ENCODE measurements around the gene IL18RAP. TPM values are rescaled to one million over a fixed set of nuclear protein-coding genes. Genes with fewer than 3 reads are reported as not detected.

IL18RAP gene
- total RNA-seq, 3 donors from 2014 or later, result 0.90 to 1.3 (median 1.2) TPM

- no peak for TF ChIP-seq CTCF (IDR thresholded peaks at IDR 0.05)
- ATAC-seq (no peak), DNase-seq (no peak)
- Histone ChIP-seq H3K9me3 (no peaks in the 10 kb centered on the region), H3K4me3 (no peak overlapping the region), H3K36me3 (ENCODE audit: low read depth) (no peaks in the 10 kb centered on the region), H3K4me1 (ENCODE audit: low read depth) (no peaks in the 10 kb centered on the region)
- intact Hi-C loops (cut with DNase I, micrococcal nuclease), result no loop called here
Measured at GRCh38 chr2:102396012-102396411, 26.9 kb upstream of the IL18RAP start.

- Histone ChIP-seq H3K9me3 (no peaks in the 10 kb centered on the region), H3K36me3 (ENCODE audit: low read depth) (no peaks in the 10 kb centered on the region), H3K4me1 (ENCODE audit: low read depth) (no peaks in the 10 kb centered on the region), H3K4me3 (no peak overlapping the region)
- TF ChIP-seq CTCF (IDR thresholded peaks at IDR 0.05), result no peak
- intact Hi-C loops (cut with DNase I, micrococcal nuclease), result no loop called here
- DNase-seq (no peak), ATAC-seq (no peak)
Measured at GRCh38 chr2:102397209-102397608, 25.8 kb upstream of the IL18RAP start.

GRCh38 chr2:102399499-102400141 is 23.3 kb upstream of the IL18RAP start:
- no peaks in the 10 kb centered on the region for H3K9me3 ChIP-seq
- no peak for DNase-seq
- intact Hi-C loops (cut with DNase I, micrococcal nuclease), result no loop called here

GRCh38 chr2:102401456-102401855 is 21.5 kb upstream of the IL18RAP start:
- no peaks in the 10 kb centered on the region for H3K4me1 ChIP-seq (ENCODE audit: low read depth)
- no peak for ATAC-seq
- no peak for DNase-seq
- intact Hi-C loops (cut with DNase I, micrococcal nuclease), result no loop called here
- no peak for TF ChIP-seq CTCF (IDR thresholded peaks at IDR 0.05)
- H3K9me3 ChIP-seq, result no peaks in the 10 kb centered on the region
- H3K36me3 ChIP-seq (ENCODE audit: low read depth), result no peaks in the 10 kb centered on the region
- no peak overlapping the region for H3K4me3 ChIP-seq

More at GRCh38 chr2:102399499-102400141, 23.3 kb upstream of the IL18RAP start:
- Histone ChIP-seq H3K4me1 (ENCODE audit: low read depth) (no peaks in the 10 kb centered on the region), H3K36me3 (ENCODE audit: low read depth) (no peaks in the 10 kb centered on the region), H3K4me3 (no peak overlapping the region)
- peak; percentile 12 for ATAC-seq
- no peak for TF ChIP-seq CTCF (IDR thresholded peaks at IDR 0.05)

GRCh38 chr2:102401865-102402264 is 21.1 kb upstream of the IL18RAP start:
- no peak overlapping the region for H3K4me3 ChIP-seq
- no peak for ATAC-seq
- intact Hi-C loops (cut with DNase I, micrococcal nuclease), result no loop called here
- no peak for DNase-seq
- no peak for TF ChIP-seq CTCF (IDR thresholded peaks at IDR 0.05)
- H3K4me1 ChIP-seq (ENCODE audit: low read depth), result no peaks in the 10 kb centered on the region
- H3K36me3 ChIP-seq (ENCODE audit: low read depth), result no peaks in the 10 kb centered on the region
- no peaks in the 10 kb centered on the region for H3K9me3 ChIP-seq

- ATAC-seq (no peak), DNase-seq (no peak)
- Histone ChIP-seq H3K4me3 (no peak overlapping the region), H3K36me3 (ENCODE audit: low read depth) (no peaks in the 10 kb centered on the region), H3K4me1 (ENCODE audit: low read depth) (no peaks in the 10 kb centered on the region), H3K9me3 (no peaks in the 10 kb centered on the region)
- TF ChIP-seq CTCF (IDR thresholded peaks at IDR 0.05), result no peak
- intact Hi-C loops (cut with DNase I, micrococcal nuclease), result no loop called here
Measured at GRCh38 chr2:102410952-102411351, 12.0 kb upstream of the IL18RAP start.
